ENCODE results near the gene FHAD1.
"Not testable (repeated sequence)": the region's sequence is repeated elsewhere in the genome, so short reads cannot be mapped to it uniquely, and the experiment has no call there.

The FHAD1 gene

DNA sequence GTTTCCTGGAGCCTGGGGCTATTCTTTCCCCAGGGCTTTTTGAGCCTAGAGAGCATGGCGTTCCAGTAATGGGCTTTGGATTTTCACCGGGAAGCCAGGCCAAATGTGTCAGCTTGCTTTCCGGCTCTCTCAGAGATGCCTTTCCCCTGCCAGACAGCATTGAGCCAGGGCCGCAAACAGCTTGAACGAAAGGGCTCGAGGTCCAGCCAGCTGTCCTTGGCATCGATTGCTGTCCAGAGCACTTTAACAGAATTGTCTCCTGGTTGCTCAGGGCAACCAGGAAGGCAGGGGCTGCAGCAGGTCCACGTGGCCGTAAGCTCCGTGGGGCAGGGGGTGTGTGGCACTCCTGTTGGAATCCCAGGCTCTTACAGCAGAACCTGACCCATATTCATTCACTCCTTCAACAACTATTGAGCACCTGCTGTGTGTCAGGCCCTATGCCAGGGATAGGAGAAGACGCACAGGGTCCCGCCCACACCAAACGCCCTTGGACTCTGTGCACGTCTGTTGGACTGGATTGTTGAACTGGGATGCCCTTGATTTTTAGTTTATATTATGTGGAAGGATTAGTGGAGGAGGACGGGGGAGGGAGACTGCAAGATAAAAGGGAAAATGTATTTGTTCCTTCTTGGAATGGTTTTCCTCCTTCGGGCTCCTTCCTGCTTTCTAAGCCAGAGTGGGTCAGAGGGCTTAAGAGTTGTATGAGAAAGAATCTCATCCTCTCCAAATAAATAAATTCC, 123.9 kb downstream of the FHAD1 start:
- DNase-seq (ENCODE audit: low read depth): no peak

GRCh38 chr1:15371610-15372545, 124.9 kb downstream of the FHAD1 start:
- no peak for DNase-seq (ENCODE audit: low read depth)

GRCh38 chr1:15378729-15379128, 131.7 kb downstream of the FHAD1 start:
- DNase-seq (ENCODE audit: low read depth): no peak

- not testable (repeated sequence) for DNase-seq (ENCODE audit: low read depth)
Observed at GRCh38 chr1:15379151-15379550, 132.1 kb downstream of the FHAD1 start.

DNA sequence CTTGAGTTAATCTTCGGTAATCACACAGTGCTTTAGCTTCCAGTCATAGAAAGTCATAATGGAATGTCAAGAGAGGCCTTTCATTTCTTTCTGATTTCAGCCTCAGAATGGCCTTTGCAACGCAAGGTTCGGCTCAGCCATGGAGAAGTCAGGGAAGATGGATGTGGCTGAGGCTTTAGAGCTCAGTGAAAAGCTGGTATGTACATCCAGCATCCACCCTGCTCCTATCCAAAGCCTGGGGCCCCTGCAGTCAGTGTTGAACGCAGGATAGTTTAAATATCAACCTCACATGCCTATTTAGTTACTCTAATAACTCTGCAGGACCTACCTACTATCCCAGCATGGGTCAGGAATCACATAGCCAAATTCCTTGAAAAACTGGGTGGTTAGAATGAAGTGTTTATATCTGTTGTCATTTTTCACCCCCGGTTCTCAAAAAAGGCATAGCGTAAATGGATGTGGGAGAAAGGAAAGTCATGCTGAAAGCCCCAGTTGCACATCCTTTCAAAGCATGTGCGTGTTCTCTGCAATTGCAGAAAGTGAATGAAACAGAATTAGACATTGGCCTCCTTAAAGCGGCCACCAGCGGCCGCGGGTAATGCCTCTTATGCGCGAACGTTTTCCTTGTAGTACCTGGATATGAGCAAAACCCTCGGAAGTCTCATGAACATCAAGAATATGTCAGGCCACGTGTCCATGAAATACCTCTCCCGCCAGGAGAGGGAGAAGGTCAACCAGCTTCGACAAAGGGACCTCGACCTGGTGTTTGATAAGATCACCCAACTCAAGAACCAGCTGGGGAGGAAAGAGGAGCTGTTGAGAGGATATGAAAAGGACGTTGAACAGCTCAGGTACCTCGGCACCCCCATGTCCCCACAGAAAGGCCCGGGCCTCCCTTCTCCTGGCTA, 133.8 kb downstream of the FHAD1 start:
- no peak for DNase-seq (ENCODE audit: low read depth)

DNA sequence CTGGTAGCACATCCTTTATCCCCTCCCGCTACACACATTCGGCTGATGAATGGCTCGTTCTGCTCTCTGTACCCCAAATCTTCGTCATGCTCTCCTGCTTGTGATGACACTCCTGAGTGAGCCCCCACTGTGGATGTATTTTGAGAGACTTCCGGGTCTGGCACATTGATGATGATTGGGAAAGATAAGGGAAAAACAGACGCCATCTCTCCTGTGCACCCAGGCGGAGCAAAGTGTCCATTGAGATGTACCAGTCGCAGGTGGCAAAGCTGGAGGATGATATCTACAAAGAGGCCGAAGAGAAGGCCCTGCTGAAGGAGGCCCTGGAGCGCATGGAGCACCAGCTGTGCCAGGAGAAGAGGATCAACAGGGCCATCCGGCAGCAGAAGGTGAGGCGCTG, 134.8 kb downstream of the FHAD1 start:
- DNase-seq (ENCODE audit: low read depth): no peak

- DNase-seq (ENCODE audit: low read depth): no peak
Observed at GRCh38 chr1:15382601-15383518, 135.8 kb downstream of the FHAD1 start.

DNA sequence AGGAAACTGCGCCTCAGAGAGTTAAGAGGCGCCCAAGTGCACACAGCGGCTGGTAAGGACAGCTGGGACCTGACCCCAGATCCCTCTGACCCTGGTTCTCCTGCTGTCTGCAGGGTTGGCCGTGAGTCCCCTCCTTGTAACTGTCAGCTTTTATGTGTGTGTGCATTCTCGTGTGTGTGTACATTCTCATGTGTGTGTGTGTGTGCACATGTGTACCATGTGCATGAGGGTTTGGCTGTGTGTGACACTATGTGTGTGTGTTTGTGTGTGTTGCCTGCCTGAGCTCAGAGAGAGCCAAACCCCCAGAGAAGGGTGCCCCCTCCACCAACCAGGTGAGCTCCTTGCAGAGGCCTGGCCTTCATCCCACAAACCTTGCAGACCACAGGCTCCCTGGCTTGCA, 136.8 kb downstream of the FHAD1 start:
- no peak for DNase-seq (ENCODE audit: low read depth)

- DNase-seq (ENCODE audit: low read depth): no peak
Observed at GRCh38 chr1:15384301-15384901, 137.4 kb downstream of the FHAD1 start.

GRCh38 chr1:15385420-15385819, 138.4 kb downstream of the FHAD1 start:
- DNase-seq (ENCODE audit: low read depth): no peak

DNA sequence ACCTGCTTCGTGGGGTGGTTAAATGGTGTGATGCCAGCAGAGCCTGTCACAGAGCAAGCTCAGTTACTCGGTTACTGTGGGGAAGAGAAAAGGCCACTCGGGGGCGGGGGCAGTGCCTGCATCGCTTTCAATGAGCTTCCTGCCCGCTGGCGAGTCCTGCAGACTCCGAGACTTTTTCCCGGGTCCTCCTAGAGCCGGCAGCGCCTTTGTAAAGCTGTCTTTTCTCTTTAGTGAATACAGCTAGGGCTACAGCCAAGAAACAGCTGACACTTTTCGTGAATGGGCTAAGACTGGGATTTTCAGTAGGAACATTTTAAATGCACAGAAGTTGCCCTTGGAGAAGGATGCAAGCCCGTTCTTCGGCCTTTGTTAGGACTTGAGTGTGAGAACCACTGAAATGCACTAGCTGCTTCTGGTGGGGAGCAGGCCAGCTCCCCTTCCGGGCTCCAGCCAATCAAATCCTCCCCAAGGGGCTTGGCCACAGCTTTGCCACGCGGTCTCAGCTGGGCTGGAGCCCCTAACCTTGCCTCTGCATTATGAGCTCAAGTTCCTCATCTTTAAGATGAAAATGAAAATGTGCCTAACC, 139.2 kb downstream of the FHAD1 start:
- no peak for DNase-seq (ENCODE audit: low read depth)

DNA sequence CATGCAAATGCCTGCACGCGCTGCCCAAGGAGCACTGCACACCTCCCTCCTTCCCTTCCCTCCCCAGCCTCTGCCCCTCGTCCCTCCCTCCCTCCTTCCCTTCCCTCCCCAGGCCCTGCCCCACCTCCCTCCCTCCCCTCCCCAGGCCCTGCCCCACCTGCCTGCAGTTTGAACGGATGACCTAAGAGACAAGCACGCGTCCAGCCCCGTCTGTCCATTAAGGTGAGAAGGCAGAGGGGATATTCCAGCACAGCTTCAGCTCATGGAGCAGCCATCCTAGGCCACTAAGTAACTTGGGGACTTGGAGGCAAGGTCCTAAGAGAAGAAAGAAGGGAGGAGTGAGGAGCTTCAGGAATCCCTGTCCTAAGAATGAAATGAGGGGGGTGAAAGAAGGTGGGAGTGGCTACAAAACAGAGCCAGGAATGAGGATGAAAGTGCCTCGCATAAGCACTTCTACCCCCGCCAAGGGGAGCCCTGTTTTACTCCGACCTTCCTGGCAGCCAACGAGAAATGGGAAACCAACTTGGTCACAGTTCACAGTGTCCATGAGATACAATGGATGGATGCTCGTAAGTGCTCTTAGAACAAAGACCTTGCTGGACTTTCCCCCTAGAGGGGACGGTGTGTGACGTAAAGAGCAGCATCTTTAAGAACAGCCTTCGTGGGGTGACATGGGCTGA, 141.3 kb downstream of the FHAD1 start:
- DNase-seq (ENCODE audit: low read depth): no peak

DNA sequence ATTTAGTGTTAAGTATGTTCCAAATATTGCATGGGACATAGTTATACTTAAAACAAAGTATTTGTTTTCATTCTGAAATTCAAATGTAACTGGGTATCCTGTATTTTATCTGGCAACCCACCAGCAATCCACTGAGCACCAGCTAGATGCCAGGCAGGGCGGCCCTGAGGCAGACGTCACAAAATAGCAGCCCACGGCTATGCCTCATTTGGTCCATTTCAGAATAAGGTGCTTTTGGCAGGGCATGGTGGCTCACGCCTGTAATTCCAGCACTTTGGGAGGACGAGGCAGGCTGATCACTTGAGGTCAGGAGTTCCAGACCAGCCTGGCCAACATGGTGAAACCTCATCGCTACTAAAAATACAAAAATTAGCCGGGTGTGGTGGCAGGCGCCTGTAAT, 142.8 kb downstream of the FHAD1 start:
- DNase-seq (ENCODE audit: low read depth): not testable (repeated sequence)

DNA sequence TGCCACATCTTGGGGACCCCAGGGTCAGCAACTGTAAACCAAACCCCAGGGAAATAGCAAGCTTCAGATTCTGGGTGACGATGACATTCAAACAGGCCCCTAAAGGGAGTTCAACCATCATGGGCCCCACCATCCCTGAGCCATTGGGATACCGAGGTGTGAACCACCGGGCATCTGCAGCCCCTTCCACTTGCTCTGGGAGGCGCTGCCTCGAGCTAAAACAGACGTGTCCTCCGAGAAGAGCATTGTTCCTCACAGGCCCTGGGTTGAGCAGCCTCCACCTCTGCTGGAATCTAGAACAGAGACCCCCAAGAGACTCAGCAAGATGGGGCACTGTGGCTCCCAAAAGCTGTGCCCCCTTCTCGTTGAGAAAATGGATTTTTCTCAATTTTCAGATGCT, 143.6 kb downstream of the FHAD1 start:
- no peak for DNase-seq (ENCODE audit: low read depth)

- no peak for DNase-seq (ENCODE audit: low read depth)
Observed at GRCh38 chr1:15391366-15391765, 144.3 kb downstream of the FHAD1 start.

DNA sequence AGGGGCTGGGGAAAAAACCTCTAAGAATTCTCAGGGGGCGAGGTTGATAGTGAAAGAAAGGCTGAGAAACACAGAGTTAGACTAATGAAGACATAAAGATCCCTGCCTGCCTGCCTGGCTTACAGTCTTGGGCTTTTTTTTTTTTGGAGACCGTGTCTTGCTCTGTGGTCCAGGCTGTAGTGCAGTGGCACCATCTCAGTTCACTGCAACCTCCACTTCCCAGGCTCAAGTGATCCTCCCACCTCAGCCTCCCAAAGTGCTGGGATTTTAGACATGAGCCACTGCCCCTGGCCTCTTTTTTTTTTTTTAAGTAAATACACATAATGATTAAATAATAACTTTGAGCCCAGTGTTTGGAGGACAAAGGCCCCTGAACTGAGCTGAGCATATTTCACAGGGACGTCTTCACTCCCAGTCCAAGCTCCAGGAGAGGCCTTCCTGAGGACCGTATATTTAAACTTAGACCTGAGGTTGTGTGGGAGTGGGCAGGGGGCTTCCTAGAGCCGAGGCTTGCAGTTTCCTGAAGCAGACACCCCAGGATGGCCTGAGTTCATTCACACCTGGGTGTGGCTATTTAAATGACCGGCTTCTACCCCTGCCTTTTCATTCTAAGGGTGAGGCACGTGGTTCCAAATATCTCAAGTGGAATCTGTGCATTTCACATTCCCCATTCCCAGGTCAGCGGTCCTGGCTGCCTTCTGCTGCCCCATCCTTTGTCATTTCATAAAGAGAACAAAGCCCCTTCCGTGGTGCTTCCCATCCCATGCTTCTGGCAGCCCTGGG, 146.6 kb downstream of the FHAD1 start:
- DNase-seq (ENCODE audit: low read depth): no peak

- DNase-seq (ENCODE audit: low read depth): no peak
Observed at GRCh38 chr1:15394258-15394690, 147.3 kb downstream of the FHAD1 start.

GRCh38 chr1:15397236-15397635, 150.2 kb downstream of the FHAD1 start:
- no peak for DNase-seq (ENCODE audit: low read depth)

- no peak for DNase-seq (ENCODE audit: low read depth)
Observed at GRCh38 chr1:15399710-15400109, 152.7 kb downstream of the FHAD1 start.
